Endodermal cell (in vitro differentiated cells): ENCODE data around the gene OR6S1. TPM values are rescaled to one million over a fixed set of nuclear protein-coding genes. Genes with fewer than 3 reads are reported as not detected.

Source experiments
- DNase-seq: peaks from one replicate; pipeline ENCODE4 v3.0.0-alpha.2; 2017
- H3K27ac ChIP-seq: 2 replicates; pipeline ENCODE4 v1.5.1; 2013; ENCODE audit warnings: mild to moderate bottlenecking, low read depth, low read length, moderate library complexity
- H3K27me3 ChIP-seq: 2 replicates; pipeline ENCODE4 v1.6.1; 2013; ENCODE audit warnings: mild to moderate bottlenecking, low read length, moderate library complexity; ENCODE audit not compliant: insufficient read depth, control insufficient read depth, poor library complexity, severe bottlenecking
- H3K36me3 ChIP-seq: 2 replicates; pipeline ENCODE4 v1.7.0; 2013; ENCODE audit warnings: mild to moderate bottlenecking, low read length, moderate library complexity; ENCODE audit not compliant: control insufficient read depth, insufficient read depth
- H3K4me1 ChIP-seq: one replicate; pipeline ENCODE4 v1.7.0; 2013; ENCODE audit warnings: low read length; ENCODE audit not compliant: control insufficient read depth, insufficient read depth
- H3K4me3 ChIP-seq: 2 replicates; pipeline ENCODE4 v1.5.1; 2013; ENCODE audit warnings: mild to moderate bottlenecking, low read length, moderate library complexity
- H3K9ac ChIP-seq: 2 replicates; pipeline ENCODE4 v1.6.1; 2013; ENCODE audit warnings: mild to moderate bottlenecking, low read length, moderate library complexity; ENCODE audit not compliant: poor library complexity, severe bottlenecking; ENCODE audit errors: extremely low read depth
- H3K9me3 ChIP-seq: 2 replicates; pipeline ENCODE4 v1.6.1; 2013; ENCODE audit warnings: mild to moderate bottlenecking, low read length, moderate library complexity; ENCODE audit not compliant: control insufficient read depth
- H3K27ac Mint-ChIP-seq: 2 replicates; pipeline ENCODE4 v1.8.0; 2020; ENCODE audit warnings: mixed read lengths
- H3K27me3 Mint-ChIP-seq: 2 replicates; pipeline ENCODE4 v1.8.0; 2021; ENCODE audit warnings: mild to moderate bottlenecking, mixed read lengths; ENCODE audit not compliant: insufficient read depth
- H3K36me3 Mint-ChIP-seq: 2 replicates; pipeline ENCODE4 v1.8.0; 2020; ENCODE audit warnings: low read depth, mixed read lengths
- H3K4me1 Mint-ChIP-seq: 2 replicates; pipeline ENCODE4 v1.8.0; 2020; ENCODE audit warnings: mixed read lengths
- H3K4me3 Mint-ChIP-seq: 2 replicates; pipeline ENCODE4 v1.8.0; 2020; ENCODE audit warnings: mild to moderate bottlenecking, moderate library complexity, mixed read lengths
- H3K9me3 Mint-ChIP-seq: 2 replicates; pipeline ENCODE4 v1.8.0; 2020; ENCODE audit warnings: mild to moderate bottlenecking, mixed read lengths
- WGBS, 2 experiments: methylation state at CpG; one replicate each; pipeline versions ENCODE4 v1.1.5 to v1.1.7; 2013; ENCODE audit warnings: missing lambda C conversion rate in 2 of 2, mixed read lengths in 1 of 2; ENCODE audit not compliant: insufficient coverage in 1 of 2, insufficient read length in 1 of 2; 5-methylcytosine and 5-hydroxymethylcytosine counted together
- total RNA-seq, 2 donors: library from RNA; stranded (reverse); fragmentation: NEBNext Ultra II Directional in 1 of 2; extraction: Animal tissue kit (Norgen Biotek cat#: 25700) in 1 of 2; gene quantifications; 2 replicates in 1 of 2; 3 replicates in 1 of 2; pipeline ENCODE4 v1.2.1, GENCODE V29; 2021
- TF ChIP-seq, protein P1 (sequence below): fragments of 200-600 bp; sonication (generic); conservative IDR thresholded peaks from 2 replicates; pipeline ENCODE4 v1.5.0; 2021; ENCODE audit warnings: antibody characterized with exemption, mild to moderate bottlenecking

Gene OR6S1
- total RNA-seq, 2 donors from 2014 or later: not detected

DNA sequence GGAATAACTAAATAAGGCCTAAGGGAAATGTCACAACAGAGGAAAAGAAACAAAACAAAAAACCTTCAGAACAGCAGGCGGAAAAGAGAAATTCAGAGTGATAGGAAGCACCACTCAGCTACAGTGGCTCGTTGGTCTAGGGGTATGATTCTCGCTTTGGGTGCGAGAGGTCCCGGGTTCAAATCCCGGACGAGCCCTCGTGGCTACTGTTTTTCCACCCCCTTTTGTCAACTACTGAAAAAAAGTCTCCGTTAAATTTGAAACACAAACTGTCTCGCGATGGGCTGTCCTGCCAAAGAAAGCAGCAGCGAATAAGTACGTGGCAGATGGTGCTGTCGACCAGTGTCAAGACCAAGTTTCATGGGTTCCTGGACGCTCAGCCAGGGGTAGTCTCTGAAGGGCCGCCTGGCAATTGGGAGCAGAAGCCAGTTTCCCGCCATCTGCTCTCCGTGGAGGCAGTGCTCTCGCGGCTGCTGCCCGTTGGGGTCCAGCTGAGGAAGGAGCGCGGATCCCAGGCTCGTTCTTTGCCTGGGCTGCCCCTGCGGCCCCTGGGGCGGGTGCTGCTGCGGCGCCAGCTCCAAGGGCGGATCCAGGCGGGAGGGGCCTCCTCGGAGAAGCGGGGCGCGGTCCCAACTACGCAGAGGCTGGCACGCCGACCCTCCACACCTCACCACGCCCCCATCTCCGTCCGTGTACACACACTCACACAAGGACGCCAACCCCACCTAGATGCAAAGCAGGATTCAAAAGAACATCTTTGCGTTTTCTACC is 42.6 kb upstream of the OR6S1 start, which contains the start of gene RNASE4:
Gene RNASE4, plus strand, starts transcription at position 670 of the 771 bp plus-strand sequence. CDS start 14,812 bp downstream, outside the sequence.
- Histone ChIP-seq H3K36me3 (no peaks in the 10 kb centered on the region), H3K4me1 (peaks cover 9% of the 10 kb centered on the region), H3K4me3 (peak within 1 kb of the TSS; percentile 98), H3K9me3 (no peaks in the 10 kb centered on the region), H3K27ac (peak within 1 kb of the TSS; percentile 50), H3K27me3 (no peaks in the 10 kb centered on the region), H3K9ac (peak within 1 kb of the TSS; percentile 89)
- Mint-ChIP-seq H3K9me3 (no peaks in the 10 kb centered on the region), H3K36me3 (no peaks in the 10 kb centered on the region), H3K27ac (peak within 1 kb of the TSS; percentile 74), H3K27me3 (peaks cover 5% of the 10 kb centered on the region), H3K4me3 (no peak within 1 kb of the TSS), H3K4me1 (peaks cover 16% of the 10 kb centered on the region)
- DNase-seq: peak; percentile 92
- TF ChIP-seq, protein P1, sequence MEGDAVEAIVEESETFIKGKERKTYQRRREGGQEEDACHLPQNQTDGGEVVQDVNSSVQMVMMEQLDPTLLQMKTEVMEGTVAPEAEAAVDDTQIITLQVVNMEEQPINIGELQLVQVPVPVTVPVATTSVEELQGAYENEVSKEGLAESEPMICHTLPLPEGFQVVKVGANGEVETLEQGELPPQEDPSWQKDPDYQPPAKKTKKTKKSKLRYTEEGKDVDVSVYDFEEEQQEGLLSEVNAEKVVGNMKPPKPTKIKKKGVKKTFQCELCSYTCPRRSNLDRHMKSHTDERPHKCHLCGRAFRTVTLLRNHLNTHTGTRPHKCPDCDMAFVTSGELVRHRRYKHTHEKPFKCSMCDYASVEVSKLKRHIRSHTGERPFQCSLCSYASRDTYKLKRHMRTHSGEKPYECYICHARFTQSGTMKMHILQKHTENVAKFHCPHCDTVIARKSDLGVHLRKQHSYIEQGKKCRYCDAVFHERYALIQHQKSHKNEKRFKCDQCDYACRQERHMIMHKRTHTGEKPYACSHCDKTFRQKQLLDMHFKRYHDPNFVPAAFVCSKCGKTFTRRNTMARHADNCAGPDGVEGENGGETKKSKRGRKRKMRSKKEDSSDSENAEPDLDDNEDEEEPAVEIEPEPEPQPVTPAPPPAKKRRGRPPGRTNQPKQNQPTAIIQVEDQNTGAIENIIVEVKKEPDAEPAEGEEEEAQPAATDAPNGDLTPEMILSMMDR: no peak
- 0 to 1% methylated on average over 19 to 42 of the region's 42 CpGs for WGBS, 2 experiments

DNA sequence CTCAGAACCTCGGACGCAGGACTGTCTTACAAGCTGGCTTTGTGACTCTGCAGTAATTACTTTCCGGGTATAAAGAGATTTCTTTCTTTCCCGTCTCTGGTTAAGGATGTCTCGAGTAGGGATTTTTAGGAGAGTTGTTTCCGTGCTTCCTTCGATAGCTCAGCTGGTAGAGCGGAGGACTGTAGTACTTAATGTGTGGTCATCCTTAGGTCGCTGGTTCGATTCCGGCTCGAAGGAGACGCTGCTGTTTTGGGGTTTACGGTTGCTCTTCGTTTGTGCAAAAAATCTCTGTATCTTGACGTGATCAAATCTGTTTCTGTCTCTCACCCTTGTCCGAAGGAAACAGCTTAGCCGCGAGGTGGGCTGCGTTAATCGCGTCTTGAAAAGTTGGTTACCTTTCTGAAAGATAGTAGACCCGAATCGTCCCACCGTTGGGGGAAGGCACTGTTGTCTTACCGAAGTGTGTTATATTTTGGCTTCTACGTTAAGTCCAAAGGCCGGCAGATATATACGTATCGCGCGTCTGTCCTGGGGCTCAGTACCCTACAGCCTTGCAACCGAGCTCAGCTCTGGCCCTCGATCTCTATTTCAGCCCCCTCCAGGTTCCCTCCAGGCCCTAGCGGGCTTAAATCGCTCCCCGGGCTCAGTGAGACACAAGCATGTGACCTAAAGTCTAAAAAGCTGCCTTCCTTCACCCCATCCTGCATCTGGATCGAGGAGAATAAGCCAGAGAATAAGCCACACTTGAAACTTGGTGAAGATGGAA is 41.8 kb upstream of the OR6S1 start:
- DNase-seq: peak; percentile 93
- TF ChIP-seq, protein P1: no peak
- Histone ChIP-seq H3K4me3 (peak overlapping the region; percentile 98), H3K9me3 (no peaks in the 10 kb centered on the region), H3K36me3 (no peaks in the 10 kb centered on the region), H3K27me3 (no peaks in the 10 kb centered on the region), H3K9ac (peak overlapping the region; percentile 89), H3K27ac (peak overlapping the region; percentile 86), H3K4me1 (peaks cover 9% of the 10 kb centered on the region)
- Mint-ChIP-seq H3K9me3 (no peaks in the 10 kb centered on the region), H3K36me3 (no peaks in the 10 kb centered on the region), H3K4me1 (peaks cover 16% of the 10 kb centered on the region), H3K4me3 (no peak overlapping the region), H3K27me3 (peaks cover 5% of the 10 kb centered on the region), H3K27ac (no peak overlapping the region)
- WGBS, 2 experiments: 0% methylated on average over 33 to 38 of the region's 38 CpGs

DNA sequence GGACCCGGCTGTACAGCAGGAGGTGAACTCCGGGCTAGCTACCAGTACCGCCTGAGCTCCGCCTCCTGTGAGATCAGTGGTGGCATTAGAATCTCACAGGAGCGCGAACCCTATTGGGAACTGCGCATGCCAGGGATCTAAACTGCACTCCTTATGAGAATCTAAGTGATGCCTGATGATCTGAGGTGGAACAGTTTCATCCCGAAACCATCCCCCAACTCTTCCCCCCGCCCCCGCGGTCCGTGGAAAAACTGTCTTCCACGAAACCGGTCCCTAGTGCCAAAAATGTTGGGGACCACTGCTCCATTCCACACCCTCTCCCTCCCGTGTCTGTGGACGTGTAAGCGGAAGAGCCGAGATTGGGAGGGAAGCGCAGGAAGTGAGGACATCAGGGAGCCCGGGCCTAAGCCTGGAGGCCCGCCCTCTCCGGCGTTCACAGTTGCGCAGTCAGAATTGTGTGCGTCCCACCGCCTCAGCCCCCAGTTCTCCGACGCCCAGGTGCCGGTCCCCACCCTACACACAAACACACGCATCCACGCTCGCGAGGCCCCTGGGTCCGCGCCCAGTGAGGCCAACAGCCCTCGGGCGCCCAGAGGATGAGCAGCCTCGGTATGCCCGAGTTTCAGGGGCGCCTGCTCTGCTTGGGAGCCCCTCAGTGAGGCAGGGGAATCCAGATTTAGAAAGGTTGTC is 41.1 kb upstream of the OR6S1 start:
- no peaks in the 10 kb centered on the region for H3K9me3 ChIP-seq
- H3K9ac ChIP-seq: peak overlapping the region; percentile 89
- H3K27ac Mint-ChIP-seq: no peak overlapping the region
- peak overlapping the region; percentile 98 for H3K4me3 ChIP-seq
- no peaks in the 10 kb centered on the region for H3K36me3 ChIP-seq
- TF ChIP-seq, protein P1: no peak
- H3K4me3 Mint-ChIP-seq: no peak overlapping the region
- H3K9me3 Mint-ChIP-seq: no peaks in the 10 kb centered on the region
- peaks cover 5% of the 10 kb centered on the region for H3K27me3 Mint-ChIP-seq
- no peaks in the 10 kb centered on the region for H3K36me3 Mint-ChIP-seq
- 0% methylated on average over 1 to 40 of the region's 40 CpGs for whole genome bisulfite sequencing, 2 experiments
- H3K27ac ChIP-seq: peak overlapping the region; percentile 86
- H3K4me1 ChIP-seq: peaks cover 8% of the 10 kb centered on the region
- no peaks in the 10 kb centered on the region for H3K27me3 ChIP-seq
- H3K4me1 Mint-ChIP-seq: peaks cover 16% of the 10 kb centered on the region
- peak; percentile 88 for DNase-seq
